Loucy (cell line): ENCODE data around the gene SLC4A4.

Experiments
- EZH2phosphoT487 ChIP-seq: fragments of 200-600 bp; IDR thresholded peaks from 2 replicates; pipeline ENCODE4 v1.6.1; 2018; ENCODE audit warnings: antibody characterized with exemption, mild to moderate bottlenecking, moderate library complexity, borderline replicate concordance
- TF ChIP-seq, protein P1 (sequence below): fragments of 200-600 bp; sonication (generic); conservative IDR thresholded peaks from 2 replicates; pipeline ENCODE4 v1.5.1; 2014; ENCODE audit warnings: mild to moderate bottlenecking, antibody characterized with exemption, low read length

- TF ChIP-seq, protein P1, sequence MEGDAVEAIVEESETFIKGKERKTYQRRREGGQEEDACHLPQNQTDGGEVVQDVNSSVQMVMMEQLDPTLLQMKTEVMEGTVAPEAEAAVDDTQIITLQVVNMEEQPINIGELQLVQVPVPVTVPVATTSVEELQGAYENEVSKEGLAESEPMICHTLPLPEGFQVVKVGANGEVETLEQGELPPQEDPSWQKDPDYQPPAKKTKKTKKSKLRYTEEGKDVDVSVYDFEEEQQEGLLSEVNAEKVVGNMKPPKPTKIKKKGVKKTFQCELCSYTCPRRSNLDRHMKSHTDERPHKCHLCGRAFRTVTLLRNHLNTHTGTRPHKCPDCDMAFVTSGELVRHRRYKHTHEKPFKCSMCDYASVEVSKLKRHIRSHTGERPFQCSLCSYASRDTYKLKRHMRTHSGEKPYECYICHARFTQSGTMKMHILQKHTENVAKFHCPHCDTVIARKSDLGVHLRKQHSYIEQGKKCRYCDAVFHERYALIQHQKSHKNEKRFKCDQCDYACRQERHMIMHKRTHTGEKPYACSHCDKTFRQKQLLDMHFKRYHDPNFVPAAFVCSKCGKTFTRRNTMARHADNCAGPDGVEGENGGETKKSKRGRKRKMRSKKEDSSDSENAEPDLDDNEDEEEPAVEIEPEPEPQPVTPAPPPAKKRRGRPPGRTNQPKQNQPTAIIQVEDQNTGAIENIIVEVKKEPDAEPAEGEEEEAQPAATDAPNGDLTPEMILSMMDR: no peak
- no peak for TF ChIP-seq EZH2phosphoT487
Observed at GRCh38 chr4:71541541-71541940, 202.7 kb downstream of the SLC4A4 start.
